Muscle of arm (tissue), 14 donors: ENCODE data around the gene OR52A1. TPM values are rescaled to one million over a fixed set of nuclear protein-coding genes. Genes with fewer than 3 reads are reported as not detected.
"Not testable (repeated sequence)": the region's sequence is repeated elsewhere in the genome, so short reads cannot be mapped to it uniquely, and the experiment has no call there.

ENCODE experiments used
- DNase-seq: peaks from one replicate; pipeline ENCODE4 v3.0.0-alpha.2; 2013
- long read RNA-seq, 11 donors: transcript quantifications; one replicate each; lab custom pipeline, GENCODE V29; 2026
- polyA plus RNA-seq, 12 donors: library from polyadenylated mRNA; unstranded; fragments of 120-200 nt; gene quantifications; one replicate each; pipeline ENCODE4 v1.2.1, GENCODE V29; 2013; ENCODE audit not compliant: insufficient read length in 12 of 12

The OR52A1 gene
- under 1 TPM in 6 of 12 donors, not detected in 6; 0.01 to 0.03 (median 0.02) TPM for polyA plus RNA-seq
- long read RNA-seq, donor 1, result 0 reads
- long read RNA-seq, donor 2, result 0 reads
- long read RNA-seq, donor 3, result 0 reads
- long read RNA-seq, donor 4, result 0 reads
- long read RNA-seq, donor 5, result 0 reads
- long read RNA-seq, donor 6, result 0 reads
- long read RNA-seq, donor 7, result 0 reads
- long read RNA-seq, donor 8, result 0 reads
- long read RNA-seq, donor 9, result 0 reads
- long read RNA-seq, donor 10, result 0 reads
- long read RNA-seq, donor 11, result 0 reads

DNA sequence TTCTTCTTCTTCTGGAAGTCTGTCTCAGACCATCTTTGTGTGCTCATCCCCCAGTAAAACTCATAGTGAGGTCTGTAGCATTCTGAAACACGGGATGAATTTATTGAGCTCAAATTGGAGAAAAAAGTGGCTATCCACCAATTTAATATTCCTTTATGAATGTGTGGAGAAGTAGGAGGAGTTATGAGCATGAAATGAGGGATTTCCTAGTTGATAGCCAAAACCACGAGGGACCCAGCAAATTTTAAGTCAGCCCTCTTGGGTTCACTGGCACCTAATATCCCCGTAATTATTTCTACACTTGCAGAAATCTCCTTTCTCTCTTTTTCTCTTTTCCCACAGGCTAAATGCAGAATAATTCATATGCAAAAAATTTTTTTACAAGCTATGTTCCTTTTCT, at the start of gene OR52A1:
Gene OR52A1 (minus strand): TSS at position 101 of the 400 bp plus-strand sequence. CDS start 2,388 bp downstream, outside the sequence.
- no peak for DNase-seq

DNA sequence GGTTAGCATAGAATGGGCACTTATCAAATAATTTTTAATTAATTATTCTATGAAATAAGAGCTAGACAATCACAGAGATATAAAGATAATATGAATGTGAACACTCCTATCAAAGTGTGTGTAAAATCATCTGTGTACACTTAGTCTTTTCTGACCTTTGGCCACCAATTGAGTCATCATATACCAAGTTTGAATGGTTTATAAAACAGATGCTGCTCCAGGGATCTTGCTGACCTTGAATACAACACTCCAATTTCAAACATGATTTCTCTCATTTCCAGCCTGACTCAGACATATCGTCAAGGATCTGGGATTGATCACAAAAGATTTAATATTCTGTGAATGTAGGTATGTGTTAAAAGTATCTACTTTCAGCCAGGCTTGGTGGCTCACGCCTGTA, 48.8 kb upstream of the OR52A1 start:
- DNase-seq, result no peak

DNA sequence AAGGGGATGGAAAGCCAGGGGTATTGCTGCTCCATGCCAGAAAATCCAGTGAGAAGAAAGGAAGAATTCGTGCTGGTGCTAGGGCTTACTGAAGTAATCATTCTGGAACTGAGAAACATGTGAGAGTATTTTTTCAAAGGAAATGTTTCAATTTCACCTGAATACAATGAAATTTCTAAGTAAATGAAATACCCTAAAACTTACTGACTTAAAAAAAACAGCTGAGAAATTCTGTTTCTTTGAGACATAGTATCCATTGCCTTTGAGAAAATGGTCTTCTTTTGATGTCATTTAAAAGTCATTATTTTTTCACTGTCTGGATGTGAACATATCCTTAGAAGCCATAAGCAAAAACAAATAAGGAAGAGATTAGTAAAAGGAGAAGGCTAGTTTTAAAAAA, 46.0 kb upstream of the OR52A1 start, which contains the start of gene OR51V1:
Gene OR51V1 (minus strand): TSS at position 101 of the 400 bp plus-strand sequence. CDS start 0 bp downstream, at position 101.
- DNase-seq, result no peak

DNA sequence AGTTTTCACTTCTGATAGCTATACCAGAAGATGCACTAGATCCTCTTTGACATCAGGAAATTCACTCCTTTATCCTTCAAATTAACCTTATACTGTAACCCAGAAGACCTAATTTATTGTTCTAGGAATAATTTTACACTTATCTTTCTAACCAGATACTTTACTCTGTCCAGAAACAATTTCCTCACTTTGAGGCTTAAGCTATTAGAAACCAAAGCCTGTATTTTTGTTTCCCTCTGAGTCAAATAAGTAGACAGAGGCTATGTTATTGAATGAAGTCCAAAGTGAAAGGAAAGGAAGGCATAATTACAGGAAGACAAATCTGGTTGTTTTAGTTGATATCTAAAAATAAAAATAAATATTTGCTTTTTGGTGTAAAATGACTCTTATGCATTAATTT, 43.7 kb upstream of the OR52A1 start:
- DNase-seq, result no peak

DNA sequence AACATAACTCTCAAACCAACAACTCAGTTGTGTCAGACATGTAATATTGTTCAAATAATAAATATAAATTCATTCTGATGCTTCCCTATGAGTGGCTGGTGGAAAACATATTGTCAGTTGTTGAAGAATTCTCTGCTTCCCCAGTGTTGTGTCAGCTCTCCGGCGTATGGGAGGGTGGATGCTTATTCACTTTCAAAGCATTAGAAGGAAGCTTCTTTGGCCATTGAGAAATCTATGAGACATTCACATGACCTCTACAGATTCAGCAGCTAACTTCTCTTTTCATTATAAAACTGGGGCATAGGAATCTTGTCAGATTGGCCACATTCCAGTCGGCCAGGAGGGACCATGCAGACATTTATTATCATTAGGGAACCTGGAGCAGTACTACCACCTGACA, 43.0 kb upstream of the OR52A1 start:
- DNase-seq, result no peak

DNA sequence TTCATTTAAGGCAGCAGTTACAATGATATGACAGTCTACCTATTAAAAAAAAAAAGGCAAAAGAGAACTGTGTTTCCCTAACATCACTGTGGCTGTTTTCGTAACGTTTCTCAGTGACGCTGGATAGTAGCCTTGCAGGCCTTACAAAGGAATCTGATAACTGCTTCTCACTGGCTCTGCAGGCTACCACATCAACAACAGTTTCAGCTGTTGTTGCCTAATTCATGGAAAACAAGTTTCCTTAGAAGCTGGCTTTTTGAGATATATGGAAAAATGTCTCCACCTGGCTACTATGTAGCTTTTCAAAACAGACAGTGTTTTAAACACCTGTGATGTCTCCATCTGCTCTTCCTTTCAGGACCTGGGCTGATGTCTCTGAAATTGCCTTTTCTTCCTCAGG, 42.2 kb upstream of the OR52A1 start:
- DNase-seq, result no peak

DNA sequence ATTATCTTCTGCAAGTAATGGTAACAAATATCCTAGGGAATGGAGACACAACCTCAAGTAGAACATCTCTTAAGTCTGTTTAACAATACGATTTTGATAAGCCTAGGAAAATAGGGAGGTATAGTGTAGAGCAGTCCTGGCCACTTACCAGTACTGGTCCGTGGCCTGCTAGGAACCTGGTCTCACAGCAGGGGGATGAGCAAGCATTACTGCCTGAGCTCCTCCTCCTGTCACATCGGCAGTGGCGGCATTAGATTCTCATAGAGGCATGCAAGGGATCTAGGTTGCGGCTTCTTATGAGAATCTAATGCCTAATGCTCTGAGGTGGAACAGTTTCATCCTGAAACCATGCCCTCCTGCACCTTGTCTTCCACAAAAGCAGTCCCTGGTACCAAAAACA, 41.5 kb upstream of the OR52A1 start:
- no peak for DNase-seq

DNA sequence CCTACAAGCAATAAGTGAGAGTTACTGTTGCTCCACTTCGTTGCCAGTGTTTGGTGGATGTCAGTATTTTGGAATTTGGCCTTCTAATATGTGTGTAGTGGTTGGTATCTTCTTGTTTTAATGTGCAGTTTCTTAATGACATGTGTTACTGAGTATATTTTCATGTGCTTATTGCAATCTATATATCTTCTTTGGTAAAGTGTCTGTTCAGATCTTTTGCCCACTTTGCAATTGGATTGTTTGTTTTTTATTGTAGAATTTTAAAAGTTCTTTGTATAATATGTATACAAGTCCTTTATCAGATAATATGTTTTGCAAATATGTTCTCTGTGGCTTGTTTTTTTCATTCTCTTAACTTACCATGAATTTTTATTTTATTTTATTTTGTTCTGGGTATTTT, 38.2 kb upstream of the OR52A1 start:
- DNase-seq, result no peak

DNA sequence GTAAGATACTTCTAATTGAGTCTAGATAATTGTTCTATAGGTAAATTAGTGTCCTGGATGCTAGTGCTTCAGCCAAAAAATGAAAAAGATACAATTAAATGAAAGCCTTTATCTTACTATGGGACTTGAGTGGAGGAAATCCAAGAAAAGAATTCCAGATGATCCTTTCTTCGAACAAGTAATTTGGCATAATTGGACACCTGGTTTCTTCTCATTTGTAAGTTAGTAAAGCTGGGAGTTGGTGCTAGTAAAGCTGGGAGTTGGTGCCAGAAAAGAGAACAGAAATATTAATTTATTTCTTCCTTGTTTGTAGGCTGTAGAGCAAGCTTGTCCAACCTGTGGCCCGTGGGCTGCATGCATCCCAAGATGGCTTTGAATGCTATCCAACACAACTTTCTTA, 33.6 kb upstream of the OR52A1 start:
- no peak for DNase-seq

DNA sequence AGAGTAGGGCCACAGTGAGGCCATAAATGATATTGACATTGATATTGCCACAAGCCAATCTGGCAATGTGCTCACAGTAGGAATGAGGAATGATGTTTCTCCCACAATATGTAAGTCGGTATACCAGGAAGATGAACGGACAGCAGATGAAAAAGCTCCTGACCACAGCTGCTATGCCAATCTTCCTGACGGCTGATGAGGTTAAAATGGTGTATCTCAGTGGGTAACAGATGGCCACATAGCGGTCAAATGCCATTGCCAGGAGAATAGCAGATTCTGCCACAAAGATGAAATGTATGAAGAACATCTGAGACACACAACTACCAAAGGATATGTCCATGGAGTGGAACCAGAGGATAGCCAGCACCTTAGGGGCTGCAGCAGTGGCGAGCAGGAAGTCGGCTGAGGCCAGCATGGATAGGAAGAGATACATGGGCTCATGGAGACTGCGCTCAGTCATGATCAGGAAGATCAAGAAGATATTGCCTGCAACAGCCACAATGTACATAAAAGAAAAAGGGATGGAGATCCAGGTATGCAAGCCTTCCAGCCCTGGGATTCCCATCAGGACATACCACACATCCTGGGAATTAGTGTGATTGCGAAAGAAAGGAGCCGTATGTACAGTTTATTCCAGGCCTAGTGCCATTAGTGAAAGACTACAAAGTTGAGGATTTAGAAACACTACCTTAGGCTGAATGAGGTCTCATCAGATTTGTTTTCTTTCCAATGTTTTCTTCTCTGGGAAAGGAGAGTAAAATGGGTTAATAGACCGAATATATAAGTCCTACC, 23.7 kb upstream of the OR52A1 start:
- DNase-seq, result no peak

DNA sequence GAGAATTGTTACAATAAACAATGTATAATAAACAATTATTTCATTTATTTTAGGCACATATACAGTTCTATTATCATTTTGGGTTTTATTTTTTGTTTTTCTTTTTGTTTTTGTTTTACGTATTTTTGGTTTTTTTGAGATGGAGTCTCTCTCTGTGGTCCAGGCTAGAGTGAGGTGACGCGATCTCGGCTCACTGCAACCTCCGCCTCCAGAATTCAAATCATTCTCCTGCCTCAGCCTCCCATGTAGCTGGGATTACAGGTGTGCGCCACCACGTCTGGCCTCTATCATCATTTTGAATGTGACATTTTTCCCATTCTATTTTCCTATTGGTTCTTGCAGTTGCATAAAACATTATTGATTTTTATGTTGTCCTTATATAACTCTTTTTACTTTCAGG, 20.4 kb upstream of the OR52A1 start:
- DNase-seq, result no peak

DNA sequence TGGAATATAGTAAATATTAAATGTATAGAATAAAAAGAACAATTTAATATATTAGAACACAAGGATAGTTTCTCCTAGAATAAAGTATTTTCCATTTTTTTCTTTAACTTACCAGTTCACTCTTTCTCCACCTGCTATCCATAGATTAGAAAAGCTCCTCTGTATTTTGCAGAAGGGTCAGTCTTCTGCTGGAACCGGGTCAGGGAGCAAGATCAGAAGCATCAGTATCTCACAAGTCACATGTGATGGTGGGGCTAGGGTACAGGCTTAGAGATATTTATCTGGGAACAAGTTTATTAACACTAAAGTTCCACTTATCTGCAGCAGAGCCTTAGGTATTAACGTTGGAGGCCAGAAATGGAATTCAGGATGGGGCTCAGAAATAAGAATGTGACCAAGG, 17.3 kb upstream of the OR52A1 start:
- DNase-seq, result no peak

DNA sequence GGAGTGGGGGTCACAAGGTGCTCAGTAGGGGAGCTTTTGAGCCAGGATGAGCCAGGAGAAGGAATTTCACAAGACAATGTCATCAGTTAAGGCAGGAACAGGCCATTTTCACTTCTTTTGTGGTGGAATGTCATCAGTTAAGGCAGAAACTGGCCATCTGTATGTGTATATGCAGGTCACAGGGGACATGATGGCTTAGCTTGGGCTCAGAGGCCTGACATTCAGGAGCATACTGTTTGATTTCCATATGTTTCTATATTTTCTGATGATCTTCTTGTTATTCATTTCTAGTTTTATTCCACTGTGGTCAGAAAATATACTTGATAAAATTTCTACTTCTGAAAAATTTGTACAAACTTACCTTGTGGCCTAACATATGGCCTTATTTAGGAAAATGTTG, 11.3 kb upstream of the OR52A1 start:
- DNase-seq, result not testable (repeated sequence)

DNA sequence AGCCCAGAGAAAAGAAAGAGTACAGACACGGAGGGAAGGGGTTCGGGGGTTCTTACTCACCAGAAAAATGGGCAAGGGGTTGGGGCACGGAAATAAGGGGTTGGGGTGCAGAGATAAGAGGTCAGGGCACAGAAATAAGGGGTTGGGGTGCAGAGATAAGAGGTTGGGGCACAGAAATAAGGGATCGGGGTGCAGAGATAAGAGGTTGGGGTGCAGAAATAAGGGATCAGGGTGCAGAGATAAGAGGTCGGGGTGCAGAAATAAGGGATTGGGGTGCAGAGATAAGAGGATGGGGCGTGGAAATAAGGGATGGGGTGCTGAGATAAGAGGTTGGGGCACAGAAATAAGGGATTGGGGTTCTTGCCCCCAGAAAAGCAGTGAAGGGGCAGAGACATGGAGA, 10.2 kb upstream of the OR52A1 start:
- not testable (repeated sequence) for DNase-seq

DNA sequence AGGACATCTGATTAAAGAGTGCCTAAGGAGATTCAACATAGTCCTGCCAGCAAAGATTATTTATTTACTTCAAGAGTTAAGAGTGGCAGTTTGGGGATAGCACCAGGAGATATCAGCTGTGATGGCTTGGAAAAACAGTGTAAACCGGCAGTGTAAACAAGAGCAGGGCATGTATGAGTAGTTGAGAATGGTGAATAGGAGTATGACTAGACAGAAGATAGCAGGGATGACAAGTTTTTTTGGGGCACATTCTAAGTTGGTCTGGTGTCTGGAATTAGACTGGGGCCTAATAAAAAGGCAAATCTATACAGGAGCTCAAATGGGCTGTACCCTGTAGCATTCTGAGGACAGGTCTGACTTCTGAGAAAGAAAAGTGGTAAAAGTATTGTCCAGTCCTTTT, 6.5 kb upstream of the OR52A1 start:
- not testable (repeated sequence) for DNase-seq

DNA sequence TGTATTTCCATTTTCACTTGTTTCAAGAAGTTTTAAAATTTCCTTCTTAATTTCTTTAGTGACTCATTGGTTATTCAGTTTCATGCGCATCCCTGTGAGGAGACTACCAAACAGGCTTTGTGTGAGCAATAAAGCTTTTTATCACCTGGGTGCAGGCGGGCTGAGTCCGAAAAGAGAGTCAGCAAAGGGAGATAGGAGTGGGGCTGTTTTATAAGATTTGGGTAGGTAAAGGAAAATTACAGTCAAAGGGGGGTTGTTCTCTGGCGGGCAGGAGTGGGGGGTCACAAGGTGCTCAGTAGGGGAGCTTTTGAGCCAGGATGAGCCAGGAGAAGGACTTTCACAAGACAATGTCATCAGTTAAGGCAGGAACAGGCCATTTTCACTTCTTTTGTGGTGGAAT, 5.7 kb upstream of the OR52A1 start:
- not testable (repeated sequence) for DNase-seq

DNA sequence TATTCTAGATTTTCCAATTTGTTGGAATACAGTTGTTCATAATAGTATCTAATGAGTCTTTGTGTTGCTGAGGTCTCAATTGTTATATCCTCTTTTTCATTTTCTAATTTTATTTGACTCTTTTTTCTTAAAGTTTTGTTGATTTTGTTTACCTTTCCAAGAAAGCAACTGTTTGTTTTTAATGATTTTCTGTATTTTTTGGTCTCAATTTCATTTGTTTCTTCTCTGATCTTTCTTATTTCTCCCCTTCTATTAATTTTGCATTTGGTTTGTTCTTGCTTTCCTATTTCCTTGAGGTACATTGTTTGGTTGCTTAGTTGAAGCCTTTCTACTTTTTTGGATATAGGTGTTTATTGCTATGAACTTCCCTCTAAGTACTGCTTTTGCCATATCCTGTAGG, 5.2 kb upstream of the OR52A1 start:
- no peak for DNase-seq

DNA sequence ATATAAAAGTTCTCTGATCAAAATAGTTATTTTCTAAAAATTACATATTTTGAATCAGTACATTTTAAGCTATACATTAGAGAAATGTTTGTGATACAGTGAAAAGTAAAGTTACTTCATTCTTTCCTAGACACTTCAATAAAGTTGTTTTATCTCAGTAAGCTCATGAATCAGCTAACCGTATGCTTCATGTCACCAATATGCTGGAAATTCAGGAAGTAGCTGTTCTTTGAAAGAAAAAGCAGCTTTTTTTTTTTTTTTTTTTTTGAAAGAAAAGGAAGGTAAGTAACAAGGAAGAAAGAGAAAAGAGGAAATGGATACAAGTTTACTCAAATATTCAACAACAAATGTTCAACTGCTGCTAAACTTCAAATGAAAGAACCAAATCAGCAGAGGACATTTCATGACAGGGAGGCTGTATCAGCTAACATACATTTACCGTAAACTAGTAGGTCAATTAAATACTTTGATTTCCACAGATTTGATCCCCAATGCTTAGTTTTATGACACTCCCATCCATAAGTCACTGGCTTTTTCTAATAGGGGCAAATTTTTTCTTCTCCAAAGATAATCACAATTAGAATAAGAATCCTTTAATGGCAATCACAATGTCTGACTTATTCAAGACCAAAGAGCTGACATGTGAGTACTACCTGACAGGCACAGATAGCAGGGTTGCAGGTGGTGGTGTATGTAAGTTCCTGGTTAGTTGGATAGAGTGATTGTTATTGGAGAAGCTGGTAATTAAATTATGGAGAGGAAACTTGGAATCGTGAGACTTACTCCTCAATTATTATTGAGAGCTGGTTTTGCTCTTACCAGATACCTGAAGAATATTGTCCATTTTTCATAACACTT, 754 bp downstream of the OR52A1 start:
- DNase-seq, result no peak

DNA sequence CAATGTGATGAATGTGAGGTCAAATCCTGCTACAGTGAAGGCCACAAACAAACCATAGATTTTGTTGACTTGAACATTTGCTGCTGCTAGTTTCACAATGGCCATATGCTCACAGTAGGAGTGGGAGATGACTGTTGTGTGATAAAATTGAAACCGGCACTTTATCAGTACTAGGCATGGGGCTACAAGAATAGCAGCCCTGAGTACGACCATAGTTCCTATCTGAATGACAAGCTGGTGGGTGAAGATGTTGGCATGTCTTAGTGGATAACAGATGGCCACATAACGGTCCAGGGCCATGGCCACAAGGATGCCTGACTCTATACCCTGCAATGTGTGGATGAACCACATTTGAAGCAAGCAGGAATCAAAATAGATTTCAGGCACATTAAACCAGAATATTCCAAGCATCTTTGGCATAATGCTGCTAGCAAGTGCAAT, 2.8 kb downstream of the OR52A1 start:
- no peak for DNase-seq

DNA sequence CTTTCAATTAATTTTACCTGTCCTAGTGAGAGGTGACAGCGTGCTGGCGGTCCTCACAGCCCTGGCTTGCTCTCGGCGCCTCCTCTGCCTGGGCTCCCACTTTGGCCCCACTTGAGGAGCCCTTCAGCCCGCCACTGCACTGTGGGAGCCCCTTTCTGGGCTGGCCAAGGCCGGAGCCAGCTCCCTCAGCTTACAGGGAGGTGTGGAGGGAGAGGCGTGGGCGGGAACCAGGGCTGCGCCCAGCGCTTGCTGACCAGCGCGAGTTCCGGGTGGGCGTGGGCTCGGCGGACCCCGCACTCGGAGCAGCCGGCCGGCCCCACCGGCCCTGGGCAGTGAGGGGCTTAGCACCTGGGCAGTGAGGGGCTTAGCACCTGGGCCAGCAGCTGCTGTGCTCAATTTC, 10.4 kb downstream of the OR52A1 start:
- DNase-seq, result not testable (repeated sequence)

DNA sequence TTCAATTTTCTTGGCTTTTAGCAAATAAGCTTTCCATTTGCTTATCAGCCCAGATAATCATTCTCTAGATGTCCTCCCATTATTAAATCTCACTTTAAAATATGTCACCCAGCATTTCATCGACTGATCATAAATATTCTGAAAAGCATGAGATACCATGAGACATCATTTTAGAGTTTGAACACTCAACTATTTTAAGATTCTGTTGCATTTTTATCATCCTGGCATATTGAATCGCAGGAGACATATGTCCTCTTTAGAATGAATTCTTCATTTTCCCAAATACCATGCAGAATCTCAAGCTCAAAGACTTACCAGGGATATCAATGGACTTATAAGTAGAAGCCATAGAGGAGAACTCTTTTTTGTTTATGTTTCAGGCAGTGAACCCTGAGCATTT, 16.6 kb downstream of the OR52A1 start, which contains the start of gene OR52A5:
Gene OR52A5 (minus strand): TSS at position 361 of the 400 bp plus-strand sequence. CDS start 5,714 bp downstream, outside the sequence.
- no peak for DNase-seq

DNA sequence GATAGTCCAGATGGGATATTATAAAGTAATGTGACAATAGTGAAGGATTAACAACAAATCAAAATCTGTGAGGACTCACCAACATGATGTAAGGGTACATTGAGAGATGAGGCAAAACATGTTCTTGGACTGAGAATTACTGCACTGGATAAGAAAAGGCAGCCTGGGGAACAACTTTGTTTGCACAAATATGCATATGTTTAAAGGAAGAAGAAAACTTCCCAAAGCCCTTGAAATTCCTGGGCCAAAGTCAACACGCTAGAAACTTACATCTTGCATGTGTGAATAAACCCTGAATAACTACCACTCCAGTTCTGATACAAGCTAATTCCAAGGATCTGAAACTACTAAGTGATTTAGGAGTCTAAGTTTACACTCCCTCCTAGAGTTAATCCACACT, 17.5 kb downstream of the OR52A1 start:
- DNase-seq, result no peak
